Stimulated activated naive CD4-positive, alpha-beta T cell (primary cell): ENCODE data around the gene NALCN.

ENCODE experiments used
- DNase-seq, 6 experiments: peaks; one replicate each; lab custom pipeline; 2025; lab: John Stamatoyannopoulos, UW

Gene NALCN

DNA sequence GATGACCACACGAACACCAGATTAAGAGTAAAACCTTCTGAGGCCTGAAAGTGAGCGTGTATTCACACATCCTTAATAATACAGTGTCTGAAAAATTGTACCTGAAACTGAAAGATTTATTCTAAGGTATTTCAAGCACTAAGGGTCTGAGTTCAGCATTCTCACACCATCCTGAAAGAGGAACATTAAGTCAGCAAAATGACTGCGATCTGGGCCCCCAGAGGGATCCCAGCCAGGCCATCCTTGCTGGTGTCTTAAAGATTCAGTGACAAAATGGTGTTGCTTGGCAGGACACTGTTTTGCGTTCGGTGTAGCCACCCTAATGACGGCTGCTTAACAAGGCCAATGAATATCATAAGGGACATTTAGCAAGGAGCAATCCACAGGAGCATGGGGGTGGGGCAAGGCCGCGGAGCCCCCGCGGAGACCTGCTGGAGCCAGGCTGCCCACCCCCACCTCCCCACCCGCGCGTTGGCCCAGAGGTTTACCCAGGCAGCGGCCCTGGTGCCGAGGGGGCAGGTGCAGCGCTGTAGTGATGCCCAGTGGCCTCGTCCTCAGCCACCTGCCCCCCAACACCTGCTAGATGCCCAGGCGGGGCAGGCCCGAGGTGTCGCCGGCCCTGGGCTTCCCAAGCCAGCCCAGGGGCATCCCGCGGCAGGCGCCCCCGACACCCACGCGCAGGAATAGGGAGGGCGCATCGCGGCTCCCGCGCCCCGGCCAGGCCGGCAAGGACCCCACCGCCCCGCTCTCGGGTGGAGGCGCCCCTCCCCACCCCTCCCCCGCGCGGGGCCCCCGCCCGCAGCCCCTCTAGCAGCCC, 742 bp downstream of the NALCN start:
- no peak for DNase-seq

DNA sequence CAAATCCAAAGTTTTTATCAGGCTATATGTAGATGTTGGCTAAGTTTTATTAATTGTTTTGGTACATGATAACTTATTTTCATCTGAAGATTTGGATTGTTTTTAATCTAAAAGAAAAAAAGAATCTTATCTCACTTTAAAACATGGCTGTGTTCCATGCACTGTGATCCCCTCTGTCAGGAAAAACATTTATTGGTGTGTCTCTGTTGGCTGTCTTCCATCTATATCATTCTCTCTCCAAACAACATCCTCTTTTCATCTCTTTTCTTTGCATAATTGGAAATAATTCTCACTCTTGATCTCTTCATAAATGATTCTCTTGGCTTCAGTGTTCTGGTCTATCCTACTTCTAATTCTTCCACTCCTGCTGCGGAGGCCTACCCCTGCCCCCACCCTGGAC, 4.2 kb downstream of the NALCN start:
- no peak for DNase-seq

DNA sequence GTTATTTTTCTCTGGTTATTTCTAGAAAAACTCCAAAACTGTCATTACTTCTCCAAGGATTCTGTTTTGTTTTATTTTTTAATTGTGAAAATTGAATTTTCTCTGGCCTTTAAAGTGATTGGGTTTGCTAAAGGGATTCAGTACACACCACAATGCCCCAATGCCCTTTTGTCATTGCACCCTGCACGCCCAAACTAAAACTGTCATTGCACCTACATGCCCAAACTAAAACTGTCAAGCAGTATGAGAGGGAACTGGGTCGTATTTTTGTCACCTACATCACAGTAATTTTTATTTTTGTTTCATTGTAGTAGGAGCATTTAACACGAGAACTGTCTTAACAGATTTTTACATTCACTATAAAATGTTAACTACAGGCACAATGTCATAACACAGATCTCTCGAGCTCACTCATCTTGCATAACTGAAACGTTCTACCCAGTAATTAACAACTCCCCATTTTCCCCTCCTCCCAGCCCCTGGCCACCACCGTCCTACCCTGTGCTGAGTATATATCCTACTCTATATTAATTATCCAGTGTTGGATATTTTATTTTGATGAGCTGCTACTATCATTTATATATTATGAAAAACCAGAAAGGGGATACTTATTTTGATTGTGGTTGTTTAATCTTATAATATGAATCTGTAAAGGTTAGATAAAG, 7.2 kb downstream of the NALCN start:
- no peak for DNase-seq

DNA sequence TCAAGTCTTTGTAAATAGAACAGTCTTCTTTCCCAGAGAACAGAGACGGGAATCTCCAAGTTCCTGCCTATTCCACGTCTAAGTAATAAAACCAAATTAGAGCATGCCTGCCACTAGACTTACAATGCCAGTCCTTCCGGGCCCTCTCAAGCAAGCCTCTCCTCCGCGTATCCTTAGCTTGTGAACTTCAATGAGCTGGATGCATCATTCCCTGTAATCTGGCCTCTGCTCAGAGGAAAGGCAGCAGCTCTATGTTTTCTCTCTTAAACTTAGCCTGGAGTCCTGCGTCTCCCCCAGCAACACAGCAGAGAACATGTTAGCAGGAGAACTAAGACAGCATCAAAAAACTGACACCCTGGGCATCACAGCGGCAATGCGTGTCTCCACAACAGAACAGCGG, 8.2 kb downstream of the NALCN start:
- DNase-seq: no peak

DNA sequence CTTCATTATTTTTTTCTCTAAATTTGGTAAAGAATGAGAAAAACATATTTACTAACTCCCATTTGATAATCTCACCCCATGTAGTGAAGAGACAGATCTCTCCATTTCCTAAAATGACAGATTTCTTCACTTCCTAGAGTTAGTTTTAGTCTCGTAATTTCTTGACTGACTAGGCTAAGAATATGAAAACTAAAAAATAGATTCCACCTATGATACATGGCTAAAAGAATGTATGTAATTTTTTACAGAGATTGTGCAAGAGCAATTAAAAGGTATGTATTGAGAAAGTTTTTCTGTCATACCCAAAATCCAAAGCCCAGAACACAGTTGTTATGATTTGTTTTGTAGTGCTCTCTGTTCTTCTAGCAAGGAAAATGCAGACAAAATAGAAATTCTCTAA, 9.5 kb downstream of the NALCN start:
- no peak for DNase-seq

DNA sequence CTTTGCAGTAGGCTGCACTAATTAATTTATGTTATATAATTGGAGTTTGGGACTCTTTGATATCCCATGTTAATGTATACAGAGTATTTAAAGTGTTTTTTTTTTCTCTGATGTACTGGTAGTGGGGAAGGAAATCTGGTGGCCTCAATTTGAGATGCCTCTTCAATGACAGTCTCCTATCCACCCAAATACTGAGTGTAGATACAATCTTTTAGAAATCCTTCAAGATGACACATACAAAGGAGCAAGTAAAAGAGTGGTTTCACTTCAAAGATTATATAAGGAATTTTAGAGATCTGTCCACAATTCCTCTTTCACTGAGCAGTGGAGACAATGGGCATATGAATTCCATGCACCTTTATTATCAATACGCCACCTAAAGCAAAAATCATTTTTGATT, 15.1 kb downstream of the NALCN start:
- DNase-seq: no peak

DNA sequence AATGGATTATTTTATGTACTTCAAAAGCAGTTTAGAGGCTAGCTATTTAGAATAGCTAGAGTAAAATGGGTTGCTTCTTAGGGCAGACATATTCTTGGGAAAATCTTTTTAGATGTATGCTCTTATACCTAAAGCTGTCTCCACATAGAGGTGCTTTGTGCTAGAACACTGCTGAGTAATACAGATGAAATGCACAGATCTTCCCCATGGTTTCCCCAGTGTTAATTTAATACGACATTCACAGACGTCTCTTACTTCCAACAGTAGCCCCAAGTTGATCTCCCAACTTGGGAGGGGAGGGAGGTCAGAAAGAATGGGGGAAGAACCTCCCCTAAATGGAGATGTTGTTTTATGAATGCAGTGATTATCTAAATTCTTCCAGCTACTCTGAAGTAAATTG, 16.9 kb downstream of the NALCN start:
- no peak for DNase-seq

DNA sequence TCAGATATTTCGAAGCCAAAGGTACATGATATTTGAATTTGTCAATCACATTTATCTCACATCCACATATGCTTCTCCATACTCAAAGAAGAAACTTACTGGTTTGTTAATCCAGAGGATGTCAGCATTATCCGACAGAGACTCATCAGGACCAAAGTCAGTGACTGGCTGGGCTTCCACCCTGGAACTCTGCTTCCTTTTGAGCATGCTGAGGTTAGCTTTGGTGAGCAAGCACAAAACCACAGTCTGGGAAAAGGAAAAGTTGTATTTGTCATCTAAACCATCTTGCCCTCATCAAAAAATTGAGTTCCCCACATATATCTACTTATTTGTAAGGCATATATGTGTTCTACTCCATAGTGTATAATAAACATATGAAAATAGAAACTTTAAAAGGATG, 17.4 kb downstream of the NALCN start:
- DNase-seq: no peak

DNA sequence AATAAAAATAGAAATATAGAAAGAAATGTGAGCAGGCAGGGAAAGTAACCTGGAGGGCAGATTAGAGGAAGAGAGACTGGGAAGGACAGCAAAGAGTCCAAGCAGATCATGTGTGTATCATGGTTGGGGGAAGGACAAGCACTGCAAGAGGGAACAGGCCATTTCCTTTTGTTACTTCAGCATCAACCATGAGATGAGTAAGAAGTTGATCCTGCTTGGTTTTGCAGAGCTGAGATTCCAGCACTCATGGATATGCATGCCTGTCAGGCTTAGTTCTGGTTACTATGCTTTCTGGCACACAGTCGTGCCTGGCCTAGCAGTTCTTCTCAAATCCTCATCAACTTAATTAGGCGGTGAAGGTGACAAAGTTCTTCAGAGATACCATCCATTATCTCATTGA, 18.1 kb downstream of the NALCN start:
- DNase-seq: no peak

DNA sequence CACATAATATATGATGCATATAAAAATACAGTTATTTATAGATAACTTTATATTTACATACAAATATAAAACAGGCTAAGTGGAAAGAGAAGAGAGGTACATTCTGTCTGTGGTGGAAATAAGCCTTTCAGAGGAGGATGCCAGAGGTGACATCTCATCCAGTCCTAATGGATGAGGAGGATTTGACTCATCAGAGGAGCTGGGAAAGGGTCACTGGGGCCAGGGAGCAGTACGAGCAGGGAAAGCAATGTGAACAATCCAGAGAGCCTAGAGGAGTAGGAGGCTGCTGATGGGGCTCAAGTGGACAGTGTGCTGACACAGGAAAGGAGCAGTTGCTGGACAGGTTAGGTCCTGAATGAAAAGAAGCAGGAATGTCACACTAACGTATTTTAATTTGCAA, 18.6 kb downstream of the NALCN start:
- DNase-seq: no peak

DNA sequence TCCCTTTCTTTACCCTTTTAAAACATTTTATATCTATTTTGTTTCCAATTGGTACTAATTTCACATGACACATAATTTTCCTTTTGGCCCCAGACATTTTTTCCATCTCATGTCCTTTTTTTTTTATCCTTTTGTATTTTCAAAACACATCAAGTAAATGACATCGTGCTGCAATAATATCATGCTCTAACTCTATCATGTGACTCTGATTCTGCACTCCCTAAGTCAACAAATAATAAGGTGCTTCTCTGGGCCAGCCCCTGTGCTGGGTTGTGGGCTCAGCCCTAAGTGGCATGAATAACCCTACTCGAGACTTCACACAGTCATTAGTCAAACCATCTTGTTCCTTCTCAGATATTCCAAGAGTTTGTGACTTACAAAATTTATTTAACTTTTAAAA, 21.7 kb downstream of the NALCN start:
- no peak for DNase-seq

DNA sequence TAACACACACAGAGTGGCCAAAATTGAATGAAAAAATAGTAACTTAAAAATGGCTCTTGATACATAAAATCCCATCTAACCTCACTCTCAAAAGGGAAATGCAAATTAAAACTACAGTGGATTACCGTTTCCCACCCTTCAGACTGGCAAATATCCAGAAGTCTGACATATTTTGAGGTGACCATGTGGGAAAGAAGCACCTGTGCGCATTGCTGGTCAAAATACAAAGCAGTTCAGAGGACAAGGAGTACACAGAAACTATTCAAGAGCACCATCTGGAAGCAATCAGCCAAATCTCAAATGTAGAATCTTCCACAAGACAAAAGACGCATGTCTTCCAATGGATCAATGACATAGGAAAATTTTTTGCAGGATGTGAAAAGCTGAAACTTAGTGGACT, 23.2 kb downstream of the NALCN start:
- DNase-seq: no peak

DNA sequence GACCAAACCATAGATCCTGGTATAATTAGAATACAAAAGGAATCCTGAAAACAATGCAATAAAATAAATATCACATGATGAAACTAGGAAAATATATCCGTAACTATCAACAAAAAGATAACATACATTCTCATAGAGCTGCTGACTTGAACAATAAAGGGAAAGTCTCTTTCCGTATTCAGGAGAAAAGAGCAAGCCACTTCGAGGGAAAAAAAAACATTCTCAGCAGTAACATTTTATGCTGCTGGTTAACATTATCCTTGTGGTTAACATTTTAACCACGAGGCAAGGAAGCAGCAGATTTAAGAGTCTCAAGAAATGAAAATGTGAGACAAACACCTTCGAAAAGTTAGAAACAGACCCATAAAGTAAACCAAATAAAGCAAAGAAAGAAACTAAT, 25.8 kb downstream of the NALCN start:
- no peak for DNase-seq

DNA sequence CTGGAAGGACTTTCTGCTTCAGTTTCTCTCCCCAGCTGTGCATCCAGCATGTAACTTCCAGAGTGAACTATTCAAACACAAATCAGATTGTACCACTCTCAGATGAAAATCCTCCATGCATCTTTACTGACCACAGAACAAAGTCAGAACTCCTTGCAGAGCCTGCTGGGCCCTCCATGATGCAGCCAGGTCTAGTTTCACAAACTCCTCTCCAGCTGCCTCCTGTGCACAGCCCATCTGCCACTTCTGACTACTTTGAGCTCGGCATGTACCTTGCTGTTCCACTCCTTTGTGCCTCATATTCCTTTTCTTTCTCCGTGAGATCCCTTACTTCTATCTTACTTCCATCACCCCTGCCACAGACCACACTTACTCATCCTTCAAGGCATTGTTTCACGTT, 31.4 kb downstream of the NALCN start:
- no peak for DNase-seq

DNA sequence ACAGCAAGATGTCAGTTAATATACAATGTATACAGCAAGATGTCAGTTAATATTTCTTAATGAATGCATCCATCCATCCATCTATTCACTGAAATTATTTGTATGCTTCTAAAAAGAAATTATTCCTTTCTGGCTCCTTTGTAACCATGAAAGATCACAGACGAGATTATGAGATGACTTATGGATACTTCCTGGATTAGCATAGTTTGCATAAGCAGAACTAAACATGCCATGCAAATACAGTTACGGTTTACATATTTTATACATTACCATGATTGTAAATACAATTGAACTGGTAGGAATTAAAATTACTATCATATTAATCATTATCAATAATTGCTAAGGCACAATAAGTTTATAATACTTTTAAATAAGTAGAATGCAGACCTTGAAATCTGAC, 32.7 kb downstream of the NALCN start:
- DNase-seq: no peak

DNA sequence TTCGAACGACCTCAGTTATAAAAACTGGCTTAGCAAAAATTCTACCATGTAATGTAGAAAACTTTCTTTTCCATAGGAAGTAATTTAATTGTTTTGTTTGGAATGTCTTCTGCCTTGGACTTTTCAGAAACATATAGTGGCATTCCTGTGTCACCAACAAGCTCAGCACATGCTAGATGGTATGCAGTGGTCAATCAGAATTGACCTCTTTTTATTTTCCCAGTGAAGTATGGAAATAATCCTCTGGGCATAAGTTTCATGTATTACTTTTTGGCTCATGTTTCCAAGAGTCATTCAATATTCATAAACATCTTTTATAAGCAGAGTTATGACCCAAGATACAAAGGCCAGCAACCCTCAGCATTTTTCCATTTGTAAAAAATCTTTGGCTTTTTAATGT, 33.6 kb downstream of the NALCN start:
- no peak for DNase-seq

DNA sequence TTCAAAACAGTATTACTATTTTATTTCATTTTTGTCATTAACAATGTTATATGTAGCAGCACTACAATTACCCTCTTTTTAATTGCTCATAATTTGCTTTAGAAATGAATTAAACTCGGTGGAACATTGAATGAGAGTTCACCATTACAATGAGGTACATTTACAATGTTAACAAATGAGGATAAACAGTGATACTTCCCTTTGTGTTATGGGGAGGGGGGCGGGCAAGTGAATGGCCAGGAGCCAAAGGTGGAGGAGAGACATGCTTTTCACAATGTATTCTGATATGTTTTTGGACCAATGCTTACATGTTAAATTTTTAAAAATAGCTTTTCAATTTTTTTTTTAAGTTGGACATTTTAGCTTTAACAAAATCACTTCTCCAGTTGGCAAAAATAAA, 34.2 kb downstream of the NALCN start:
- DNase-seq: no peak

DNA sequence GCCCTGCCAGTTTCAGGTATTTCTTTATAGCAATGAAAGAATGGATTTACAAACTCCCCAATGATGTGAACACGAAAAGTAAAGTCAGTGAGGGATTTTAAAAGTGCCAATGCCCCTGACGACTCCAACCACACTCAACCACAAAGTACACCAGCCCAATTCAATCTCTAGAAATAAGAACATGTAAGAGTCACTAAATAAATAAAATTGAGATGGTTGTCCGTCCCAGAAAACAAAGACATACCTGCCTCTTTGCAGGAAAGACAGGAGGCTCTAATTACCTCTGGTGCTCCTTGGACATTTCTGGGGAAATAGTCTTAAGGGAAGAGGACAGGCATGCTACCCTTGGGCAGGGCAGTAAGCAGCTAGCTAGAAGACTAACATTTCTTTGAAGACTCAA, 55.8 kb downstream of the NALCN start:
- DNase-seq: no peak

DNA sequence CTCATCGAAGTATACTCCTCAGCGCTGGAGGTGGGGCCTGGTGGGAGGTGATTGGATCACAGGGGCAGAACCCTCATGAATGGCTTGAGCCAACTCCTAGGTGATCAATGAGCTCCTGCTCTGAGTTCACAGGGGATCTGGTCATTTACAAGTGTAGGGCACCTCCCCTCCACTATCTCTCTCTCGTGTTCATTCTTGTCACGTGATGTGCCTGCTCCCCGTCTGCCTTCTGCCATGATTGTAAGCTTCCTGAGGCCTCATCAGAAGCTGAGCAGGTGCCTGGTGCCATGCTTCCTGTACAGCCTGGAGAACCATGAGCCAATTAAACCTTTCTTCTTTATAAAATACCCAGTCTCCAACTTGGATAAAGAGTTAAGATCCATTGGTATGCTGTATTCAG, 61.4 kb downstream of the NALCN start:
- no peak for DNase-seq

DNA sequence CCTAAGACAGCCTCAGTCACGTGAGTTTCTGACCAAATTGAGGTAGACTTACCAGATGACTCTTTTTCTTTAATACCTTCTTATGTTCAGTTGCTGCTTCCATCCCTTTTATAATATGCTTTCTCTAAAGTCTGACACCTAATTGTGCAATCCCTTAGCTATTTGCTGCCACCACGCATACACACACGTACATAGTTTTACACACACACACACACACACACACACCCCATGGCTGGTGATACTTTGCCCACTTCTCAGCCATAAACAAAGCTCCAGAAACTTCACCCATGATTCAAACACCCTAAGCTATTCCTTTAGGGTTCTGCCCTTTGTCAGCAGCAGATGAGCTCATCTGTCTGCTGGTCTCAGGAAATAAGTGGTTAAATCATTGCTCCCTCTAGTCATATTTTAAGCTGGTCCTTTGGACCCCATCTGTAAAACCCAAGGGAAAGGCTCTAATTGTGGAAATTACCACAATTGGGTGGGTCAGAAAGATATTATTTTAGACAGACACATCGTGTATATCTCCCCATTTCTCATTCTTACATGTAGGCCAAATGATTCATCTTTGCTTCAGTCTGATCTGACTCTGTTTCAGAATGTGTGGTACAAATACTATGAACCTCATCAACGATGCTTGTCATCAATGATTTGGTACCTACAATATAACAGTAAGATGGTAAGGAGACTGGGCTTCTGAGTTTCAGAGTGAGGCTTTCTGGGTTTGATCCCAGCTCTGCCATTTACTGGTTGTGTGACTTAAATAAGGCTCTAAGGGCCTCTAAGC, 69.2 kb downstream of the NALCN start:
- no peak for DNase-seq

DNA sequence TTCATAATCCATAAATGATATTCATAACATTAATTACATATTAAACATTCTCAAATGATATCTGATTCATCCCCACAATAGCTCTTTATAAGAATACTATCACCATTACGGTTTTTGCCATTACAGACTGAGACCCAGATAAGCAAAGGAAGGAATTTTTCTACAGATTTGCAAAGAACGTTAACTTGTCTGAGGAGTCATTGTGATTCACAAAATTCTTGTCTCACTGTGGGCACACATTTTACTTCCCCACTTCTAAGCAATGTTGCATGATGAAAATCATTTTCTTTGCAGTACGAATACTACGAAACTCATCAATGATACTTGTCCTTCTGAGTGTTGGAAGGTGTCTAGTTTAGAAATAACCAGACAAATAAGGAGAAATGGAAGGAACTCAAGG, 70.1 kb downstream of the NALCN start:
- DNase-seq: no peak

DNA sequence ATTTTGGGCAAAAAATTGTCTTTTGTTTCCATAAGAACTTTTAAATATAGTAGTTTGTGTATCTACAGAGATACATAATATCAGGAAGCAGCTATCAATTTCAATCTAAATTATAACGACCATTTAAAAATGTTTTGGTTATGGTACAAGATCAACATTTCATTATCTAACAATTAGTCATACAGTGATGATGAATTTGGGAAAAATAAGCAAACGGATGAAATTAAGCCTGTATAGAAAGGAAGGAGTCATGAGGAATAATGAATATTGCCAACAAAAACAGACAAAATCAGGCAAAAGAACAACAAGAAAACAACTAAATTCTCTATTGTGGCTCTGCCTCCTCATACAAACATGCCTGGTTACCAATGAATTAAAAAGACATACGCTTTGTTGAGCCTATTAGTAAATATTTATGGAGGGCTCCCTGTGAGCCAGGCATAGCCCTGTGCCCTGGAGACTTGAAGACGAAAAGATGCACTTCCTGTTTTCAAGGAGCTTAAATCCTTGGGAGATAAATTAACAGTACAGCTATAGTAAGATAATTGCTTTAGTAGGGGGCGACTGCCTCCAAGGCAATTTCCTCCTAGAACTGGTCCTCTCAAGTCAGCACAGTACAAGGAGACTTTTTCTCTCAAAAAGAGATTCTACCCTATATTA, 73.0 kb downstream of the NALCN start:
- DNase-seq: no peak

DNA sequence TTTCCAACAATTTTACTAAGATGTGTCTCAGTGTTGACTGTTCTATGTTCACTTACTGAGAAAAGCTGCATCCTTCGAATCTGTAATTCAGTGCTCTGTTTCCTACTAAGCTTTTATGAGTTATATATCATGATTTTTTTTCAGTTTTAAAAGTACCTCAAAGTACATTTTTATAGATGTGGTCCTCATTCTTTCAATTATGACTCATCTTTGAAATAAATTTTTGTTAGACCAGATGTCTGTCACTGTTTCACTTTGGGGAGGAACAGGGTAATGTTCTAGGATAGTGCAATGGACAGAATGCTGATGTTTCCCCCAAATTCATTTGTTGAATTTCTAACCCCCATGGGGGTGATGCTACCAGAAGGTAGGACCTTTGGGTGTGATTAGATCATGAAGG, 74.8 kb downstream of the NALCN start:
- no peak for DNase-seq
